A549 (cell line): ENCODE measurements around the gene NDUFB10.

Experiments
- CHD2 ChIP-seq: fragments of 150-350 bp; IDR thresholded peaks from 2 replicates; pipeline ENCODE4 v1.6.1; 2014; ENCODE audit warnings: low read length; ENCODE audit not compliant: partially characterized antibody
- E2F6 ChIP-seq: IDR thresholded peaks from 2 replicates; pipeline ENCODE4 v1.6.1; 2012; ENCODE audit warnings: low read depth, borderline replicate concordance
- MAFK ChIP-seq: fragments of 450-650 bp; IDR thresholded peaks from 2 replicates; pipeline ENCODE4 v1.6.1; 2014; ENCODE audit not compliant: partially characterized antibody
- MYC ChIP-seq: IDR thresholded peaks from 2 replicates; pipeline ENCODE4 v1.6.1; 2012; ENCODE audit warnings: mild to moderate bottlenecking, inconsistent platforms, low read length, improper control_type of control experiment, borderline replicate concordance
- NFE2L2 ChIP-seq: fragments of 150-350 bp; conservative IDR thresholded peaks from 2 replicates; pipeline ENCODE4 v1.6.1; 2014; ENCODE audit warnings: low read length
- NR3C1 ChIP-seq: fragments of >200 bp; sonication (Bioruptor Twin); formaldehyde crosslinking; IDR thresholded peaks from 3 replicates; pipeline ENCODE4 v1.6.1; 2017
- POLR2A ChIP-seq: IDR thresholded peaks from 2 replicates; pipeline ENCODE4 v1.6.1; 2012; ENCODE audit warnings: mild to moderate bottlenecking, low read length
- RAD21 ChIP-seq, 2 experiments: fragments of >200 bp in 1 of 2; sonication (Bioruptor Twin) in 1 of 2; formaldehyde crosslinking in 1 of 2; IDR thresholded peaks in 1 of 2; conservative IDR thresholded peaks in 1 of 2; 2 replicates in 1 of 2; 3 replicates in 1 of 2; pipeline ENCODE4 v1.6.1; 2012 to 2018; ENCODE audit warnings: inconsistent platforms in 1 of 2
- TF ChIP-seq, protein P1 (sequence below): fragments of >200 bp; sonication (Bioruptor Twin); formaldehyde crosslinking; IDR thresholded peaks from 3 replicates; pipeline ENCODE4 v1.5.1; 2016

GRCh38 chr16:1980770-1981087 lies 21.4 kb downstream of the NDUFB10 start:
- TF ChIP-seq CHD2 (no peak), MYC (no peak), POLR2A (no peak), NFE2L2 (no peak), NR3C1 (no peak), RAD21 (conservative IDR thresholded peaks at IDR 0.05 in 1 of 2, IDR thresholded peaks at IDR 0.05 in 1 of 2) (no peak), E2F6 (no peak), MAFK (no peak)
- TF ChIP-seq, protein P1, sequence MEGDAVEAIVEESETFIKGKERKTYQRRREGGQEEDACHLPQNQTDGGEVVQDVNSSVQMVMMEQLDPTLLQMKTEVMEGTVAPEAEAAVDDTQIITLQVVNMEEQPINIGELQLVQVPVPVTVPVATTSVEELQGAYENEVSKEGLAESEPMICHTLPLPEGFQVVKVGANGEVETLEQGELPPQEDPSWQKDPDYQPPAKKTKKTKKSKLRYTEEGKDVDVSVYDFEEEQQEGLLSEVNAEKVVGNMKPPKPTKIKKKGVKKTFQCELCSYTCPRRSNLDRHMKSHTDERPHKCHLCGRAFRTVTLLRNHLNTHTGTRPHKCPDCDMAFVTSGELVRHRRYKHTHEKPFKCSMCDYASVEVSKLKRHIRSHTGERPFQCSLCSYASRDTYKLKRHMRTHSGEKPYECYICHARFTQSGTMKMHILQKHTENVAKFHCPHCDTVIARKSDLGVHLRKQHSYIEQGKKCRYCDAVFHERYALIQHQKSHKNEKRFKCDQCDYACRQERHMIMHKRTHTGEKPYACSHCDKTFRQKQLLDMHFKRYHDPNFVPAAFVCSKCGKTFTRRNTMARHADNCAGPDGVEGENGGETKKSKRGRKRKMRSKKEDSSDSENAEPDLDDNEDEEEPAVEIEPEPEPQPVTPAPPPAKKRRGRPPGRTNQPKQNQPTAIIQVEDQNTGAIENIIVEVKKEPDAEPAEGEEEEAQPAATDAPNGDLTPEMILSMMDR = no peak
